GM20431 (cell line): ENCODE measurements around the gene FAM110D.

Experiments used
- in situ Hi-C: fragments of 300-500 bp; cut with MseI, MboI; formaldehyde crosslinking; loops from one replicate; pipeline ENCODE4 v1.15.0; 2020; ENCODE audit warnings: low sequenced_read_pairs; ENCODE audit not compliant: unreplicated experiment

Gene FAM110D

GRCh38 chr1:26127235-26128163 lies 31.4 kb upstream of the FAM110D start:
- in situ Hi-C loops = no loop called here

- in situ Hi-C loops = no loop called here
Observed at GRCh38 chr1:26129778-26130177, 29.1 kb upstream of the FAM110D start.

GRCh38 chr1:26130695-26131094 lies 28.2 kb upstream of the FAM110D start:
- in situ Hi-C loops = no loop called here

- in situ Hi-C loops = no loop called here
Observed at GRCh38 chr1:26132128-26132833, 26.6 kb upstream of the FAM110D start.

- in situ Hi-C loops = no loop called here
Observed at GRCh38 chr1:26132834-26133167, 26.1 kb upstream of the FAM110D start.

GRCh38 chr1:26134466-26134865 lies 24.4 kb upstream of the FAM110D start:
- in situ Hi-C loops = no loop called here

- in situ Hi-C loops = no loop called here
Observed at GRCh38 chr1:26138974-26139558, 19.8 kb upstream of the FAM110D start.

GRCh38 chr1:26142159-26142558 lies 16.7 kb upstream of the FAM110D start:
- in situ Hi-C loops = no loop called here

- in situ Hi-C loops = no loop called here
Observed at GRCh38 chr1:26145041-26145959, 13.6 kb upstream of the FAM110D start.

GRCh38 chr1:26145960-26146294 lies 13.0 kb upstream of the FAM110D start:
- in situ Hi-C loops = no loop called here

- in situ Hi-C loops = no loop called here
Observed at GRCh38 chr1:26148887-26149286, 10.0 kb upstream of the FAM110D start.

- in situ Hi-C loops = loop anchor here (10.0 kb wide), 1 partner anchor 49 kb away; no protein-coding TSS in a partner anchor
Observed at GRCh38 chr1:26153966-26154532, 4.8 kb upstream of the FAM110D start.

GRCh38 chr1:26154750-26155149 lies 4.1 kb upstream of the FAM110D start:
- in situ Hi-C loops = loop anchor here (10.0 kb wide), 1 partner anchor 50 kb away; no protein-coding TSS in a partner anchor

GRCh38 chr1:26155370-26156284 lies 3.3 kb upstream of the FAM110D start:
- in situ Hi-C loops = loop anchor here (10.0 kb wide), 1 partner anchor 51 kb away; no protein-coding TSS in a partner anchor

- in situ Hi-C loops = loop anchor here (10.0 kb wide), 1 partner anchor 52 kb away; no protein-coding TSS in a partner anchor
Observed at GRCh38 chr1:26156285-26157038, 2.4 kb upstream of the FAM110D start.

GRCh38 chr1:26158271-26158907 lies 490 bp upstream of the FAM110D start:
- in situ Hi-C loops = loop anchor here (10.0 kb wide), 1 partner anchor 54 kb away; no protein-coding TSS in a partner anchor

GRCh38 chr1:26159743-26160039 lies 812 bp downstream of the FAM110D start:
- in situ Hi-C loops = loop anchor here (10.0 kb wide), 1 partner anchor 55 kb away; no protein-coding TSS in a partner anchor
